Measurements from ENCODE around the gene VEPH1. TPM values are rescaled to one million over a fixed set of nuclear protein-coding genes. Genes with fewer than 3 reads are reported as not detected.
A peak's percentile ranks its signal among the peaks of the same experiment; 100 is the strongest.

VEPH1 gene
- polyA plus RNA-seq (2011; rRNA removed) (0.16 and 0.24 TPM in 2 replicates), polyA plus RNA-seq (2017; fragmentation: RNase III; extraction: RNeasy Plus Mini Kit Qiagen cat#74134 plus additional on column Dnase treatment) (0.04 to 0.09 TPM in 2 of 3 replicates, not detected in the other), polyA minus RNA-seq (2011; rRNA and poly(A)+ RNA removed) (0.63 and 0.83 TPM in 2 replicates)
- 0.09 TPM in 1 of 2 replicates, not detected in the other for polyA plus RNA-seq (2012; cell fraction: cytosol; rRNA removed)
- polyA plus RNA-seq (2012; cell fraction: nucleus; rRNA removed), result 0.05 TPM in 1 of 2 replicates, not detected in the other

GRCh38 chr3:157502916-157503595 lies at the start of gene VEPH1:
Gene VEPH1 (minus strand): TSS chr3:157503416. CDS start chr3:157495349, 8,067 bp downstream.
- WGBS (ENCODE audit: missing lambda C conversion rate), result 57% methylated on average over 7 of the region's 7 CpGs
- ATAC-seq, result peak; percentile 52 to 74; a peak in 3 of 6 replicates
- Histone ChIP-seq H3K4me1 (0 out of 3 replicates have a peak, but pooled peaks cover 6% of the 10 kb centered on the region), H3K9me3 (no peaks in the 10 kb centered on the region), H3K4me2 (peak within 1 kb of the TSS; percentile 1; the same call in 1 of the 3 replicates), H3K27ac (no peak within 1 kb of the TSS), H3K4me3 (no peak within 1 kb of the TSS)
- no peak for TF ChIP-seq RNF2 (IDR thresholded peaks at IDR 0.05; ENCODE audit: borderline replicate concordance, low read depth)
- TF ChIP-seq MAFK (IDR thresholded peaks at IDR 0.05; ENCODE audit: partially characterized antibody), result peak; percentile 1
- peak in 1 of 2 experiments; percentile 9 for DNase-seq (ENCODE audit: low read depth in 1 of 2, low spot score in 1 of 2)
- FAIRE-seq, result no peak
- POLR2A ChIA-PET, result interaction anchor here (1.0 kb wide), 1 partner anchor 65 kb away, joined by 3 read pairs; no protein-coding TSS in a partner anchor
- CTCF ChIA-PET, result interaction anchor here (0.9 to 1.6 kb wide), 5 partner anchors 10 to 1352 kb away, joined by 3 to 6 read pairs (median 4); no protein-coding TSS in a partner anchor

GRCh38 chr3:157551961-157552360 lies 48.7 kb upstream of the VEPH1 start:
- TF ChIP-seq CTCF (IDR thresholded peaks at IDR 0.05) (no peak), BHLHE40 (IDR thresholded peaks at IDR 0.05; ENCODE audit: low read depth, low read length) (no peak), USF2 (IDR thresholded peaks at IDR 0.05) (no peak), SREBF2 (IDR thresholded peaks at IDR 0.05) (no peak), EHF (CRISPR knock-in tag; IDR thresholded peaks at IDR 0.05) (no peak), RFX5 (IDR thresholded peaks at IDR 0.05) (no peak), RARB (CRISPR knock-in tag; IDR thresholded peaks at IDR 0.05) (no peak), KDM5A (IDR thresholded peaks at IDR 0.05) (no peak), MAZ (IDR thresholded peaks at IDR 0.05; ENCODE audit: borderline replicate concordance, low read depth, low read length) (no peak)
- no peaks in the 10 kb centered on the region for H3K9me3 ChIP-seq
- POLR2A ChIA-PET, result no interaction called here
- H3K27ac ChIP-seq, result no peak overlapping the region
- no peak overlapping the region for H3K4me2 ChIP-seq
- CTCF ChIA-PET, result interaction anchor here (2.4 to 2.6 kb wide), 2 partner anchors 9 to 19 kb away, joined by 8 to 14 read pairs; no protein-coding TSS in a partner anchor
- no peak for FAIRE-seq
- no peaks in the 10 kb centered on the region for H3K4me1 ChIP-seq
- 7% methylated on average over 1 of the region's 1 CpG for WGBS (ENCODE audit: missing lambda C conversion rate)
- no peak overlapping the region for H3K4me3 ChIP-seq
- DNase-seq (ENCODE audit: low read depth in 1 of 2, low spot score in 1 of 2), result no peak
- ATAC-seq, result no peak

- Histone ChIP-seq H3K27ac (no peak overlapping the region), H3K4me1 (no peaks in the 10 kb centered on the region), H3K4me2 (no peak overlapping the region), H3K4me3 (no peak overlapping the region), H3K9me3 (no peaks in the 10 kb centered on the region)
- DNase-seq (ENCODE audit: low read depth in 1 of 2, low spot score in 1 of 2), result no peak
- WGBS (ENCODE audit: missing lambda C conversion rate), result 75% methylated on average over 2 of the region's 2 CpGs
- POLR2A ChIA-PET, result no interaction called here
- CTCF ChIA-PET, result no interaction called here
- FAIRE-seq, result no peak
- no peak for ATAC-seq
- TF ChIP-seq NPAS2 (CRISPR knock-in tag; IDR thresholded peaks at IDR 0.05; ENCODE audit: borderline replicate concordance) (no peak), GATA3 (IDR thresholded peaks at IDR 0.05; ENCODE audit: borderline replicate concordance) (no peak), CHD4 (IDR thresholded peaks at IDR 0.05; ENCODE audit: borderline replicate concordance) (no peak), HDAC2 (IDR thresholded peaks at IDR 0.05) (no peak), PHF8 (IDR thresholded peaks at IDR 0.05; ENCODE audit: borderline replicate concordance, low read depth) (no peak), ZSCAN20 (CRISPR knock-in tag; IDR thresholded peaks at IDR 0.05) (no peak), CBX2 (IDR thresholded peaks at IDR 0.05; ENCODE audit: borderline replicate concordance, low read depth) (no peak), HMGXB4 (CRISPR knock-in tag; IDR thresholded peaks at IDR 0.05; ENCODE audit: borderline replicate concordance) (no peak)
Measured at GRCh38 chr3:157549498-157549897, 46.3 kb upstream of the VEPH1 start.

Measured in A549 (cell line).